Frontal cortex (tissue), 4 donors: ENCODE results near the gene TPD52L1. TPM values are rescaled to one million over a fixed set of nuclear protein-coding genes. Genes with fewer than 3 reads are reported as not detected.

Experiments used
- DNase-seq, 2 donors: peaks; one replicate each; pipeline ENCODE4 v3.0.0; 2012; ENCODE audit warnings: low spot score in 2 of 2
- FAIRE-seq: peaks from 2 replicates; lab custom pipeline; 2012; peaks lifted over from hg19 to GRCh38; lab: Jason Lieb, UNC
- total RNA-seq: library from RNA; depleted of rRNA; stranded (reverse); fragments of >200 nt; gene quantifications from one replicate; pipeline ENCODE4 v1.2.3, GENCODE V29; 2014
- donor health status: control.
- donor health status: control.
- donor health status: control.

TPD52L1 gene
- total RNA-seq, 1 donor from 2014 or later: 9.4 TPM

DNA sequence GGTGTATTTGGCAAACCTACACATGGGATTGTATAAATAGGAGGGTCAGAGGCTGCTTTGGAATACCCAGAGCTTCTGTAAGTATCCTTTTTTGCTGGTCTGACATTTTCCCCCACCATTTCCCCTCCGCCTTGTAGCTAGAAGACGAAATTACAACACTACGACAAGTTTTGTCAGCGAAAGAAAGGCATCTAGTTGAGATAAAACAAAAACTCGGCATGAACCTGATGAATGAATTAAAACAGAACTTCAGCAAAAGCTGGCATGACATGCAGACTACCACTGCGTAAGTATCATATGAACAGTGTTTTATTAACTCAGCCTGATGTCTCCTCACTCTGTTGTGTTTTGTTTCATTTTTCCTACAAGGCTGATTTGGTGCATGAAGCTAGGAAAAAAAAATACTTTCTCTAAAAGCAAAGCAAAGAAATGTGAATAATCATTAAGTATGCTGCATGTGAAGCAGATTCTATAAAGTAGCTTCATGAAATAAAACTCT lies 75.5 kb downstream of the TPD52L1 start:
- DNase-seq: no peak
- no peak for FAIRE-seq

DNA sequence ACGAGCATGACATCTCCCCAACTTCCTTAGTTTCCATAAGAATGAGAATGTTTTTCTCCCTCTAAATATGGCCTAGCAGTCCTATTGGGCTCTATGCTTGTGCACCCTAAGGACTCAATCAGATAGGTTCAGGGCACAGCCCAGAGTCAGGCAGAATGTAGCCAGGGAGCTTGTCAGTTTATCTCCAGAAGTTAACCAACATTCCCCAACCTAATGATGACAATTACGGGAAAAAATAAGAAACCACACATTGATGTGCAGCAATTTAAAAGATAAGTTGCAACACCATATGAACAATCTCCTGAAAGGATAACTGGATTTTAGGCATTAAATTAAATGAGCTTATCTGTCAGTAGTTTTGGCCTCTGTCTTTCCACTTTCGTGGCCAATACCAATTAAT lies 77.1 kb downstream of the TPD52L1 start:
- no peak for DNase-seq
- FAIRE-seq: no peak

DNA sequence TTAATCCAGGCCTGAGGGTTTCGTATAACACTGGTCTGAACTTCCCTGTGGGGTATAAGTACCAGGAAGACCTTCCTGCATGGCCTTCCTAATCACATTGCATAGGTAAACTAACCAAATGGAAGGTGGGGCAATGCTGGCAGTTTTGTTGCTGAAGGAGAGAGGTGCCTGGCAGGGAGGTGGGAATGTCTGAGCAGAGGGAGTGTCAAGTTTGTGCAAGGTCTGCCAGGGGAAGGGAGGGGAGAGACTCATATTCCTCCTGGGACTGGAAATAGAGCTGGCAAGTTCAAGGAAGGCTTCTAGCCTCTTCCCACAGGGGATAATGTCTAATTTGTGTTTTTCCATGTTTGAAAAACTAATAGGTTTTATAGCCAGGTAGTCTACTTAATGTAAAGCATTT lies 77.6 kb downstream of the TPD52L1 start:
- DNase-seq: no peak
- no peak for FAIRE-seq

DNA sequence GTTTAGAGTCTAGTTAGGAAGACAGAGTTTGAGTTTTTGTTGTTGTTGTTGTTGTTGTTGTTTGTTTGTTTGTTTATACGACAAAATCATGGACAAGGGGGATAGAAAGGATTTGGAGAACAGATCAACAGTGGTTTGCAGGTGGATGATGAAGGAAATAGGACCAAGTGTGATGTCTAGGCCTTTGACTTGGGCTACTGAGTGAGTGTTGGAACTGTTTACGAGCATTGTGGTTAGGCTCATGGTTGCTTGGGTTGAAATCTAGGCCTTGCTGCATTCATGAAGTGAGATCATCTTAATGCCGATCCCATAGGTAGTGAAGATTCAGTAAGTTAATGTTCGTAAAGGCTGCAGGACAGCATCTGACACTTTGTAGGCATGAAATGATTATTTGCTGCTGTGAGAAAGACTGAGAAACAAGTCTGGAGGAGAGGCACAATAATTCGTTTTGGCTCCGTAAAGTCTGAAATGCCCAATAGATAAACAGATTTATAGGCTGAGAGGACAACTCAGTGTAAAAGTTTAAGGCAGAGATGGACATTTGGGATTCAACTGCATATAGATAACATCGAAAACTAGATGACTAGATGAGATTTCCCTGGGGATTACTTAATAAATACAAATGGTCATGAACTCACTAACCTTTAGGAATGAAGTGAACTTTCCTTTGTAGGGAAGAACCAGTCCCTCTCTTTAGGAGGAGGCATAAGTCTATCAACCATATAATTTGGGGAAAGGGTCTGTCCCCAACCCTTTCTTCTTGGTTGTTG lies 78.2 kb downstream of the TPD52L1 start:
- FAIRE-seq: no peak

DNA sequence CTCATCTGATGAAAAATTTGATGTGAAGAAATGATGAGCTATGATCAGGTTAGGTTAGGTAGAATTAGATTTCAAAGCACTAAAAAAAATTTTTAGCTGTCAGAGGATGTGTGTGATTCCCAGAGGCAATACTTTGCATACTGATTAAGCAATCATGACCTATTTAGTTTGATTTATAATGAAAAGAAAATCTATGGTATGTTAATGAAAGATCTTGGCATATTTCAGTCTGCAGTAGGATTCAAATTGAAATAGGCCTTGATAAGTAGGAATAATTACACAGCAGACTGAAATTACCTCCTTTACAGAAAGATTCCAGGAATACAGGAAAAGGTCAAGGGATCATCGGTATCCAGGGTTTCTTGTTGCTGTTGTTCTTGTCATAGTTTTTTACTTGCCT lies 78.9 kb downstream of the TPD52L1 start:
- DNase-seq (no peak), FAIRE-seq (no peak)

More for the DNA sequence above, 78.2 kb downstream of the TPD52L1 start:
- no peak for DNase-seq

DNA sequence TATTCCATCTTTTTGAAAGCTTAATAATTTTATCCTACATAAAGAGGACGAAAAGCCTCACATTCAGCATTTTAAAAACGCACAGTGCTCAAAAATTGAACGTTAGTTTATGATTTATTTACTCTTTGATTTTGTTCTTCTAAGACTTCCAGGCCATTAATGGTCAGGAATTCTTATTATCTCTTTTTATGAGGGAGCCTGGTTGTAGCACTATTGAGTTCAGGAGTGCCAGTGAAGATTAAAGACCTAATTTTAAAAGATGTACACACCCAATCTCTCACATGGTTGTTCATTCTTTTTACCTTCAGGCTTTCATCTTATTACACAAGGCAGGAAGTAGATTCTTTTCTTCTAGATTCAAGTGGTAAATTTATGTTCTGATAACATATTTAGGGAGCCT lies 79.6 kb downstream of the TPD52L1 start:
- DNase-seq: no peak
- no peak for FAIRE-seq

DNA sequence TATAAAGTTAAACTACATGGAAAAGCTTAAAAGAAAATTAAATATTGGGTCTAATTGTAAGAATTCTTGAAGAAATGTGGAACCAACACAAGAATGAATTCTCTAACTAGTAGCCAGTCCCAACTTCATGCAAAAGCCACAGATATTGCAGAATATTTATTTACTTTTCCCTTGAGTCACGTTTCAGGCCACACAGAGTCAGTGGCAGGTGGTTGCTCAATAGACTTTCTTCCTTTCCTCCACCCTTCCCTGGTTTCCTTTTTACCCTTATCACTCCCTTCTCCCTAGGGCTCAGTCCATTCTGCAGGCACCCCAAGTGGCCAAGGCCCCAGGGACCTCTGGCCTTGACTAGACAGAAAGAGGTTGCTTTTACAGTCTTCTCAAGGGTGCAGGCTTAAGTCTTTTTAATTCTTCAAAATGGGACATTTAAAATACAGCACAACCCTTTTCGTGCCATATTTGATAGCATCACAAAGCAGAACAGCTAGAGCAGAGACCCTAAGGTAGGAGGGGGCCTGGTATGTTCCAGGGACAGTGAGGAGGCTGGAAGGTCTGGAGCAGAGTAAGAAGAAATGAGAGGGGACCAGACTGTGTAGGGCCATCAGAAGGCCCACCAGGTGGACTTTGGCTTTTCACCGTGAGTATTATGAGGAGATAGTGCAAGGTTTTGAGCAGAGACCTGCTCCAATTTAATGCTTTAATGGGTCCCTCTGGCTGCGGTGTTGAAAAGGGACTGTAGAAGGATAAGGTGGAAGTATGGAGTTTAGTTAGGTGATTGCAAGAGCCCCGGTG lies 83.2 kb downstream of the TPD52L1 start:
- FAIRE-seq: no peak
- DNase-seq: no peak

DNA sequence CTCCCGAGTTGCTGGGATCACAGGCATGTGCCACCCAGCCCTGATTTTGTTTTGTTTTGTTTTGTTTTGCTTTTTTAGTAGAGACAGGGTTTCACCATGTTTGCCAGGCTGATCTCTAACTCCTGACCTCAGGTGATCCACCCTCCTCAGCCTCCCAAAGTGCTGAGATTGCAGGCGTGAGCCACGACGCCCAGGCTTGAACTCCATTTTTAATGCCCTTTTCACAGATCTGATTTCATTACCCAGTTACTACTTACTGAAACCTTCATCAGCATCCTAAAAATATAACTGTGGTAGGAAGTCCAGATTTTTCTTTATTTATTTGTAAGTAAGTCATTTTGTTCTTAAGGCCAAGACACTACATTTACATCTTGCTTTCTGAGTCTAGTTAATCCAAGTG lies 84.2 kb downstream of the TPD52L1 start:
- no peak for FAIRE-seq

DNA sequence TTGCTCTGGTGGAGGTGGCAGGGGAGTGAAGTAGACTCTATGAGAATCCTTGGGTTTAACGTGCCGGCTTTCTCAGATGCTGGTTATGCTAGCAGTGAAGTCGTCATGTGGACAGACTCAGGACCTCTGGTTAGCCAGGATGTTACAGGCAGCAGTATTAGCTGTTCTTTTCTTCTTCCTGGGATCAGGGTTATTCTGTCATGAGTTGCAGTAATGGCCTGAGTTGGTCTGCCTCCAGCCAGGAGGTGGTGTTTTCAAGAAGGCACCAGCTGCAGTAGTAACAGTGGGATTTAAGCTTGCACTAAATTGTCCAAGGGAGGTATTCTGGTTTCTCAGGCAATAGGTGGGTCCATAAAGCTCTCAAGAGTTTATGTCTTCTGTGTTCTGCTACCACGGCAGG lies 91.5 kb downstream of the TPD52L1 start:
- no peak for DNase-seq
- FAIRE-seq: no peak

More for the DNA sequence above, 84.2 kb downstream of the TPD52L1 start:
- no peak for DNase-seq

DNA sequence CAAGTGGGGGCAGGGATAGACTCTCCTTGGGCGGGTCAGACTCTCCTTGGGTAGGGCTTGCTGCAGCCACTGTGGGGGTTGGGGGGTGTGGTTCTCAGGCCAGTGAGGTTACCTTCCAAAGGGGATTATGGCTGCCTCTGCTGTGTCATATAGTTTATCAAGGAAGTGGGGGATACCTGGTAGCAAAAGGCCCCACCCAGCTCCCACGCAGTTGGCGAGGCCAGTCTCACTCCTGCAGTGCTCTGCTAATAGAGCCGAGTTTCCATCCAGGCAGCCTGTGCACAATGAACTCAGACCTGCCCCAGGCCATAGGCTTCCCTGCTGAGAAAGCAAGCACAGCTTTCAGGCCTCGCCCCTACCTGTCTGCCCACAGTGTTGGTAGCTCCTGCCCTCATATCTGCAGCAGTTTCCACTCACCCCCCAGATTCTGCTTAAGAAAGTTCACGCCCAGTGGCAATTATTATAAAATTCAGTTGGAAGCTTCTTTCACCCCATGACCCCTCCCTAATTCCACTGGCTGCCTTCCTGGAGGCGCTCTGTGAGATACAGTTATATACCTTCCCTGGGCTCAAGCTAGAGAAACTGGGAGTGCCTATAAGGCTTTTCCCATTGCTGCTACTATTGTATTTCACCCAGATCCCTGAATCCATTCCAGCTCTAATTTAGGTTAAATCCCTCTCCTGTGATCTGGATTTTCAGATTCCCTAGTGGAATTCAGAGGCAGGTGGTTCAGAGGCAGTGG lies 92.1 kb downstream of the TPD52L1 start:
- DNase-seq: no peak
- no peak for FAIRE-seq

DNA sequence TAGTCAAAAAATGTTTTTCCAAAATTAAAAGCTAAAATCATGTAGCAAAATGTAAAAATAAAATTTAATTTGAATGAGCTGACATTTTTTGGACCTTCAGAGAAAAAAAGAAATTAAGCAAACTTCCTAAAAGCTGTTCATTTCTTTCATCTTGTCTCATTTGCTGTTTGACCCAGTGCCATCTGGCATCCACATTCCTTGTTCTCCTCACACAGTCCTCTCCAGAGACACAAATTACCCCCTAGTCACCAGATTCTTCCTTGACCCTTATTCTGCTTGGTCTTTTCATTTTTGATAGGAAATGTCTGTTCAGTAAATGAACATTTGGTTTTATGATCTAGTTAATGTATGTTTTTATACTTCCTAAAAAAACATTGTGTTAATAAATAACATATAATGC lies 93.0 kb downstream of the TPD52L1 start:
- DNase-seq (no peak), FAIRE-seq (no peak)

DNA sequence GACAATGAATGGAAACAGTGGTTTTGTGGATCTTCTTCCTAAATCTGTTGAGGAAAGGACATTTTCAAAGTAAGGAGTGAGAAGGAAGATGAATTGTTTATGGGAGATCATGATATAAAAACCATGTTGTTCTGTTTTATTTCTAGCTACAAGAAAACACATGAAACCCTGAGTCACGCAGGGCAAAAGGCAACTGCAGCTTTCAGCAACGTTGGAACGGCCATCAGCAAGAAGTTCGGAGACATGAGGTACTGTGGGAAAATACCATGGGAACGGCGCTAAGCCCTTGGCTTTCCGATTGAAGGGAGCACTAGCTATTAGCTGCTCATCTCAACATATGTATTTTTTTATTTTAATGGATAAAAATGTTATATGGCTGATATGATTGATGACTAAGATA lies 94.6 kb downstream of the TPD52L1 start:
- FAIRE-seq: no peak
- DNase-seq: no peak

DNA sequence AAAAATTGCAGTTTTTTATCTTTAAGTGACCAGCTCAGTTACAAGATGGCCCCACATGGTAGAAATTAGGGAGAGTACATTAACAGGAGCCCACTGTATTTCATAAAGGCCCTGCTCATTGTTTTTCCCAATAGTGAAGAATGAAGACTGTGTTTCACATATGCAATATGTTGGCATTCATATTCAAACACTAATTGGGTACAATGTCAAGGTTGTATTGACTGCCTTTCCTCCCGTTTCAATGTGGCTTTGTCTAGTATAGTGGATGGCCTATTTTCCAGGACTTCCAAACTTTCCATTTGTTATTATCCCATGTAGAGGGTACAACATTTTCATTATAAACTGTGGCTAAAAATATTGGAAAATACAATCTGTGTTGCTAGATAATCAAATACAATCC lies 96.9 kb downstream of the TPD52L1 start:
- no peak for DNase-seq
- FAIRE-seq: no peak

DNA sequence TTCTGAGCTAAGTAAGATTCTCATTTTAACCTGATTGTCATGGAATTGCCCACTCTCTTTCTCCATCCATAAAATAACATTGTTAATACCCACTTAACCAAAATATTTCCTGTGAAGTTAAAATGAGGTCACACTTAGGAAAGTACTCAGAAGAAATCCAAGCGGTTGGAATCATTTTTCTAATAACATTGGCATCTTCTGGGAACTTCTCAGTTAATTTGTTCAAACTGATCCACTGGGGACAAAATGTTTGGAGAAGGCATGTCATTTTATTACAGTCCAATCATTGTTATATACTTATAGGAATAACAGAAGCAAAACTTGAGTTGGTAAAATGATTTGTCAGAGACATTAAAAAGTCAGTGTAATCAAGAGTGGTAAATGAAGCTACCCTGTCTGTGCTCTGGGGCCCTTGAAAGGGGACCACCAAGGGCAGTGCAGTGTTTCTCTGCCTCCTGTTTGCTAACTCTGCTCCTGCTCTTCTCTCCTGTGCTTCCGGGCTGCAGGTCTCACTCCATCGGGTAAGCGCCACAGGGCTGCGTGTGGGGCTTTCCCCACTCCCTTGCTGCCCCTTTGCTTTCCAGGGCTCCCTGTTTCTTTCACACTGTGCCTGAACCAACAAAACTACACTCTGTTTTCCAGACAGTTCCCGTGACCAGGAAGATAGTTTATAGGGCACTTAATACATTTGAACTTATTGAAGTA lies 98.1 kb downstream of the TPD52L1 start:
- DNase-seq: no peak
- no peak for FAIRE-seq

DNA sequence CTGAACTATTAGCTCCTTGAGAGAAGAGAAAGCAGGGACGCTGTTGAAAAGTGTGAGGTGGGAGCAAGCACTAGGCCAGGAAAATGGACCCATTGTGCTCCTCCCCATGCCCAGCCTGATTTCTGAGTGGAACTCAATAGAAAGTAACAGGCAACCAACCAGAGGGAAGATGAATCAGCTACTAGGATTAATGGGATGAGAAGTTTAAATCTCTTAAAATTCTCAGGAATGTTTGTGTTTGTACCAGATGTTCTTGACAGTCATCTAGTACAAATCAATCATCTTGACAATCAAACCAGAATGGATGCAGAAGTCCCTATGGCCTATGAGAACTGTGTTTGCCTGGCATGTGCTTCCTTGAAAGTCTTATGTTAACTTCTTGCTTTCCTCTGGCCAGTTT lies 99.3 kb downstream of the TPD52L1 start:
- FAIRE-seq: no peak
- no peak for DNase-seq

DNA sequence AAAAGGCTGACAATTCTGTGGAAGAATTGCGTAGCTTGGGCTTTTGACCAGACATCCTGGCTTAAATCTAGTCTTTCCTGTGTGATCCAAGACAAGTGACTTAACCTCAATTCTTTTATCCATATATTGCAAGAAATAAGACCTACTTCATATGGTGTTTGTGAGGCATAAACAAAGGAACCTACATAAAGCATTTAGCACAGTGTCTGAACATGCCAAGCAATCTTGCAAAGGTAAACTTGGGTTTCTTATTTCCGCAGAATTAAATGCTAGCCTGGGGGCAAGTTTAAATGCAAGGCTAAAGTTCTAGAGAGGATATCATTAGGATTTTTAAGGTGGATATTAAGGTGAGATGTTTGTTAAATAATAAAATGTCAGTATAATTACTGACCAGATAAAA lies 100.3 kb downstream of the TPD52L1 start:
- FAIRE-seq: no peak
- DNase-seq: no peak

DNA sequence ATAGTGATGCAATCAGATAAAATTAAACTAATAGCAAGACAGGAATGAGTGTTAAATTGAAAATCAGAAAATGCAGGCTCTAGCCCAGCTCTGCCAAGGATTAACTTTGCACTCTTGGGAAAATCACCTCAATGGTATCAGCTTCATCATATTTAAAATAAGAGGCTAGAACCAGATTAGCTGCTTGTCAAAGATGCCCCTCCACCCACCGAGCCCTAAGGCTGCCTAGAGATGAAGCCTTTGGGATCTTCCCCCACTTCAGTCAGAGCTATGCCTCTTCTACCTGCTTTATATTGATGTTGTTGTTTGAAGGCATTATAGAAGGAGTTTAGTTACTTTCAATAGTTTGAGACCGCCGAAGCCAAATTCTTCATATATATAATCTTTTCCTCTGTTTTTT lies 100.7 kb downstream of the TPD52L1 start:
- FAIRE-seq: no peak
- DNase-seq: no peak

DNA sequence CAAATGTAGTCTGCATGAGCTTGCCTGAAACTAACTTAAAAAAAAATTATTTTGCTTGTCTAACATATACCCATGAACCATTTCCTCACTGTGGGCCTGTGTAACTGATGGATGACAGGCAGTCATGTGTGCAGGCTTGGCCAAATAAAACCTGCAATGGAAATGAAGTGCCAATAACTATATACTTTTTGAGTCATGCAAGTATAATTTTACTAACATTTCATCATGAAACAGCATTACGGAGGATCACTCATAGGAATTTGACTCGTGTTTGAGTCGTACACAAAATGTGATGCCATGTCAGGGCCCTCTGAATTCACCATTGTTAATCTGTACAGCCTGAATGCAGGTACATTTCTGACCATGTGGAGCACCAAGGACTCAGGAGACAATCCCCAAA lies 101.6 kb downstream of the TPD52L1 start:
- FAIRE-seq: no peak

DNA sequence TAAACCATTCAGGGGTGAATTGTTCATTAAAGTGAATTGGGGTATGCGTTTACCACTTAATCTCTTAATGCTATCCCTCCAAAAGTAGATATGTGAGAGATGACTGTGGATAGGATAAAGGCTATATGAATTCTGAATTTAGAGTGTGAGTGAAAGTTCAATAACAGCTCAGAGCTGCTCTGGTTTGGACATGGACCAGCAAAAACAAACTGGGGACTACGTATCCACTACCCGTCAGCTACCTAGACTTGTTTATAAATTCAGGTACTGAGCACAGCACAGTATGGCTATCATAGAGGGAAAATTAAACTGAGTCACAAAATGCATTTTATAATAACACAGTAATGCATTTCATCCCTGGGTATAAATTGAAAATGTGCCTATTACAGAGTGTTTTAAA lies 103.8 kb downstream of the TPD52L1 start:
- no peak for FAIRE-seq

More for the DNA sequence above, 101.6 kb downstream of the TPD52L1 start:
- DNase-seq: no peak

More for the DNA sequence above, 103.8 kb downstream of the TPD52L1 start:
- DNase-seq: no peak
